B cell (primary cell): ENCODE results near the gene IFI44L. TPM values are rescaled to one million over a fixed set of nuclear protein-coding genes. Genes with fewer than 3 reads are reported as not detected.

Experiments
- polyA plus RNA-seq: library from polyadenylated mRNA; depleted of rRNA; stranded (reverse); fragments of >200 nt; gene quantifications from 2 replicates; pipeline ENCODE4 v1.2.3, GENCODE V29; 2012
- total RNA-seq, 2 donors: library from RNA; stranded (reverse); fragments of 120-200 nt in 1 of 2; gene quantifications; 1 replicate in 1 of 2; 2 replicates in 1 of 2; pipeline versions ENCODE4 v1.2.3 to v1.2.4, GENCODE V29; 2013 to 2022

Gene IFI44L
- total and polyA plus RNA-seq, 2 donors (not counting 1 experiment from before 2014, with no cell fraction given) = 3.7 to 4.8 TPM

Other genes starting within 250 kb of the IFI44L start
- not detected in 2 replicates for gene PTGFR, start 129.5 kb upstream of the IFI44L start, total RNA-seq
- gene PTGFR, start 129.5 kb upstream of the IFI44L start, polyA plus RNA-seq = not detected in 2 replicates
- gene IFI44, start 29.4 kb downstream of the IFI44L start, total RNA-seq = 6.9 and 10.2 TPM in 2 replicates
- 6.2 and 15.9 TPM in 2 replicates for gene IFI44, start 29.4 kb downstream of the IFI44L start, polyA plus RNA-seq